ENCODE data around the gene LCE1E. TPM values are rescaled to one million over a fixed set of nuclear protein-coding genes. Genes with fewer than 3 reads are reported as not detected.
A peak's percentile ranks its signal among the peaks of the same experiment; 100 is the strongest.

The LCE1E gene
- total and polyA plus RNA-seq, 2 donors (not counting 3 experiments of a cell fraction or from before 2014, with no cell fraction given): not detected

- CTCF ChIA-PET: no interaction called here
- H3K9ac ChIP-seq (replicated peaks; ENCODE audit: extremely low read depth, insufficient read depth, low read length): no peak overlapping the region
These were observed 38.2 kb upstream of the LCE1E start for GRCh38 chr1:152747831-152748230.

GRCh38 chr1:152752225-152752624 lies 33.8 kb upstream of the LCE1E start:
- no peak overlapping the region for H3K9ac ChIP-seq (replicated peaks; ENCODE audit: extremely low read depth, insufficient read depth, low read length)
- H3K4me2 ChIP-seq (ENCODE audit: insufficient read depth, low read length): no peak overlapping the region
- H3K36me3 ChIP-seq (ENCODE audit: control insufficient read depth in 2 of 2, extremely low read depth in 1 of 2, insufficient read depth in 2 of 2, low read length in 2 of 2): no peaks in the 10 kb centered on the region
- no peak for FAIRE-seq
- no TSS peak for BruUV-seq (replicated peaks)
- ChIA-PET POLR2A (no interaction called here), CTCF (no interaction called here)
- no peak overlapping the region for H2AFZ ChIP-seq (ENCODE audit: low read depth, low read length)
- intact Hi-C loops (cut with micrococcal nuclease): no loop called here
- TF ChIP-seq POLR2A (IDR thresholded peaks at IDR 0.05; ENCODE audit: low read depth, low read length) (no peak), FOS (IDR thresholded peaks at IDR 0.05; ENCODE audit: borderline replicate concordance, insufficient read depth, low read length) (peak; percentile 59)
- H3K27ac ChIP-seq (ENCODE audit: insufficient read depth, low read depth, low read length): no peak overlapping the region
- H3K9me1 ChIP-seq (replicated peaks; ENCODE audit: control insufficient read depth, extremely low read depth, insufficient read depth, low read length): no peaks in the 10 kb centered on the region
- no peaks in the 10 kb centered on the region for H3K27me3 ChIP-seq (ENCODE audit: control insufficient read depth in 2 of 2, insufficient read depth in 2 of 2, low read length in 2 of 2)
- H3K79me2 ChIP-seq (ENCODE audit: control insufficient read depth, insufficient read depth, low read length): no peaks in the 10 kb centered on the region
- dilution Hi-C loops (cut with MboI; ENCODE audit: extremely low pct_ligation_motif_present, low sequenced_read_pairs): no loop called here
- no peak overlapping the region for H3K4me3 ChIP-seq (replicated peaks in 1 of 3; ENCODE audit: insufficient read depth in 1 of 3, low read depth in 1 of 3, low read length in 3 of 3)
- H3K4me1 ChIP-seq (ENCODE audit: control insufficient read depth, extremely low read depth, insufficient read depth, low read length): no peaks in the 10 kb centered on the region
- no peaks in the 10 kb centered on the region for H3K9me3 ChIP-seq (replicated peaks; ENCODE audit: control insufficient read depth, insufficient read depth, low read length)
- no peaks in the 10 kb centered on the region for H4K20me1 ChIP-seq (replicated peaks; ENCODE audit: control insufficient read depth, extremely low read depth, insufficient read depth, low read length)
- DNase-seq (ENCODE audit: low read depth, low spot score): no peak

More at GRCh38 chr1:152747831-152748230, 38.2 kb upstream of the LCE1E start:
- Histone ChIP-seq H3K79me2 (ENCODE audit: control insufficient read depth, insufficient read depth, low read length) (no peaks in the 10 kb centered on the region), H3K27me3 (ENCODE audit: control insufficient read depth in 2 of 2, insufficient read depth in 2 of 2, low read length in 2 of 2) (no peaks in the 10 kb centered on the region), H4K20me1 (replicated peaks; ENCODE audit: control insufficient read depth, extremely low read depth, insufficient read depth, low read length) (no peaks in the 10 kb centered on the region), H2AFZ (ENCODE audit: low read depth, low read length) (no peak overlapping the region), H3K9me3 (replicated peaks; ENCODE audit: control insufficient read depth, insufficient read depth, low read length) (no peaks in the 10 kb centered on the region), H3K36me3 (ENCODE audit: control insufficient read depth in 2 of 2, extremely low read depth in 1 of 2, insufficient read depth in 2 of 2, low read length in 2 of 2) (no peaks in the 10 kb centered on the region), H3K9me1 (replicated peaks; ENCODE audit: control insufficient read depth, extremely low read depth, insufficient read depth, low read length) (no peaks in the 10 kb centered on the region), H3K27ac (ENCODE audit: insufficient read depth, low read depth, low read length) (no peak overlapping the region), H3K4me3 (replicated peaks in 1 of 3; ENCODE audit: insufficient read depth in 1 of 3, low read depth in 1 of 3, low read length in 3 of 3) (no peak overlapping the region), H3K4me2 (ENCODE audit: insufficient read depth, low read length) (no peak overlapping the region), H3K4me1 (ENCODE audit: control insufficient read depth, extremely low read depth, insufficient read depth, low read length) (no peaks in the 10 kb centered on the region)
- intact Hi-C loops (cut with micrococcal nuclease) (no loop called here), dilution Hi-C loops (cut with MboI; ENCODE audit: extremely low pct_ligation_motif_present, low sequenced_read_pairs) (no loop called here)
- POLR2A ChIA-PET: no interaction called here
- TF ChIP-seq MYC (IDR thresholded peaks at IDR 0.05; ENCODE audit: low read depth, low read length): no peak
- TF ChIP-seq POLR2AphosphoS5 (IDR thresholded peaks at IDR 0.05; ENCODE audit: insufficient read depth, low read depth, low read length): no peak
- no peak for TF ChIP-seq MAX (IDR thresholded peaks at IDR 0.05; ENCODE audit: insufficient read depth, insufficient read length)
- no peak for FAIRE-seq
- no TSS peak for BruUV-seq (replicated peaks)
- no peak for DNase-seq (ENCODE audit: low read depth, low spot score)

Data from endothelial cell of umbilical vein (primary cell).